Neural progenitor cell (in vitro differentiated cells): ENCODE results near the gene SCFD2. TPM values are rescaled to one million over a fixed set of nuclear protein-coding genes. Genes with fewer than 3 reads are reported as not detected.

ENCODE experiments used
- DNase-seq: peaks from one replicate; pipeline ENCODE4 v3.0.0-alpha.2; 2016; ENCODE audit warnings: low spot score
- H2AFZ ChIP-seq: fragments of 200-600 bp; sonication (generic); replicated peaks from 2 replicates; pipeline ENCODE4 v1.6.1; 2016; ENCODE audit warnings: antibody characterized with exemption
- H3F3A ChIP-seq: fragments of 200-600 bp; sonication (generic); 2 replicates; pipeline ENCODE4 v1.6.1; 2016; ENCODE audit warnings: antibody characterized with exemption, low read depth
- H3K27ac ChIP-seq: fragments of 200-600 bp; sonication (generic); 2 replicates; pipeline ENCODE4 v1.5.1; 2016; ENCODE audit warnings: mild to moderate bottlenecking
- H3K27me3 ChIP-seq: fragments of 200-600 bp; sonication (generic); 2 replicates; pipeline ENCODE4 v1.6.1; 2016; ENCODE audit warnings: mild to moderate bottlenecking, moderate library complexity
- H3K36me3 ChIP-seq: fragments of 200-600 bp; sonication (generic); 2 replicates; pipeline ENCODE4 v1.5.1; 2016
- H3K4me1 ChIP-seq: fragments of 200-600 bp; sonication (generic); 2 replicates; pipeline ENCODE4 v1.6.1; 2016; ENCODE audit warnings: mixed run types
- H3K4me2 ChIP-seq: fragments of 200-600 bp; sonication (generic); 2 replicates; pipeline ENCODE4 v1.6.1; 2016
- H3K4me3 ChIP-seq: fragments of 200-600 bp; sonication (generic); 2 replicates; pipeline ENCODE4 v1.5.1; 2016
- H3K79me2 ChIP-seq: fragments of 200-600 bp; sonication (generic); 2 replicates; pipeline ENCODE4 v1.6.1; 2016; ENCODE audit warnings: low read depth
- H3K9ac ChIP-seq: fragments of 200-600 bp; sonication (generic); 2 replicates; pipeline ENCODE4 v1.6.1; 2016
- H3K9me3 ChIP-seq: fragments of 200-600 bp; sonication (generic); 2 replicates; pipeline ENCODE4 v1.5.1; 2016; ENCODE audit warnings: low read depth
- H4K20me1 ChIP-seq: fragments of 200-600 bp; sonication (generic); 2 replicates; pipeline ENCODE4 v1.6.1; 2016; ENCODE audit warnings: low read depth
- H3K27ac Mint-ChIP-seq: 3 replicates; pipeline ENCODE4 v1.8.0; 2021; ENCODE audit warnings: mixed read lengths
- H3K27me3 Mint-ChIP-seq: 2 replicates; pipeline ENCODE4 v1.8.0; 2022; ENCODE audit warnings: low read depth, mild to moderate bottlenecking, inconsistent platforms, moderate library complexity, mixed read lengths; ENCODE audit not compliant: insufficient read depth
- H3K36me3 Mint-ChIP-seq: 3 replicates; pipeline ENCODE4 v1.8.0; 2021; ENCODE audit warnings: mixed read lengths
- H3K4me1 Mint-ChIP-seq: 3 replicates; pipeline ENCODE4 v1.8.0; 2021; ENCODE audit warnings: mixed read lengths
- H3K4me3 Mint-ChIP-seq: 3 replicates; pipeline ENCODE4 v1.8.0; 2021; ENCODE audit warnings: mild to moderate bottlenecking, moderate library complexity, mixed read lengths
- H3K9me3 Mint-ChIP-seq: 3 replicates; pipeline ENCODE4 v1.8.0; 2020; ENCODE audit warnings: mixed read lengths
- CTCF ChIP-seq: fragments of 200-600 bp; sonication (generic); IDR thresholded peaks from 2 replicates; pipeline ENCODE4 v1.5.1; 2017; ENCODE audit warnings: antibody characterized with exemption, mild to moderate bottlenecking
- EZH2 ChIP-seq: fragments of 200-600 bp; sonication (generic); IDR thresholded peaks from 2 replicates; pipeline ENCODE4 v1.6.1; 2017; ENCODE audit warnings: antibody characterized with exemption, mild to moderate bottlenecking, moderate library complexity
- EZH2phosphoT487 ChIP-seq: fragments of 200-600 bp; sonication (generic); IDR thresholded peaks from 2 replicates; pipeline ENCODE4 v1.6.1; 2017; ENCODE audit warnings: antibody characterized with exemption
- total RNA-seq: library from RNA; depleted of rRNA; stranded (reverse); fragments of >200 nt; gene quantifications from 2 replicates; pipeline ENCODE4 v1.2.3, GENCODE V29; 2015; ENCODE audit warnings: low replicate concordance

SCFD2 gene
- total RNA-seq, 1 donor from 2014 or later: 4.8 TPM

GRCh38 chr4:53043891-53044650, 321.8 kb downstream of the SCFD2 start:
- no peaks in the 10 kb centered on the region for H3K79me2 ChIP-seq
- TF ChIP-seq CTCF (no peak), EZH2phosphoT487 (no peak), EZH2 (no peak)
- Mint-ChIP-seq H3K9me3 (no peaks in the 10 kb centered on the region), H3K27me3 (no peaks in the 10 kb centered on the region), H3K36me3 (no peaks in the 10 kb centered on the region), H3K4me3 (no peak overlapping the region), H3K4me1 (peaks cover 11% of the 10 kb centered on the region), H3K27ac (no peak overlapping the region)
- no peaks in the 10 kb centered on the region for H3K36me3 ChIP-seq
- H3K27ac ChIP-seq: no peak overlapping the region
- H3K4me1 ChIP-seq: peaks cover 8% of the 10 kb centered on the region
- H3K9me3 ChIP-seq: no peaks in the 10 kb centered on the region
- H3K9ac ChIP-seq: no peak overlapping the region
- DNase-seq: no peak
- no peak overlapping the region for H3K4me3 ChIP-seq
- peak overlapping the region; percentile 89 for H2AFZ ChIP-seq
- H4K20me1 ChIP-seq: no peaks in the 10 kb centered on the region
- no peaks in the 10 kb centered on the region for H3K27me3 ChIP-seq
- no peaks in the 10 kb centered on the region for H3F3A ChIP-seq
- H3K4me2 ChIP-seq: no peak overlapping the region

GRCh38 chr4:53043055-53043454, 322.8 kb downstream of the SCFD2 start:
- Histone ChIP-seq H3K4me3 (no peak overlapping the region), H3K79me2 (no peaks in the 10 kb centered on the region), H4K20me1 (no peaks in the 10 kb centered on the region), H3K27ac (no peak overlapping the region), H3K27me3 (no peaks in the 10 kb centered on the region), H3K4me2 (no peak overlapping the region), H3K4me1 (peaks cover 8% of the 10 kb centered on the region), H3K9me3 (no peaks in the 10 kb centered on the region), H3K36me3 (no peaks in the 10 kb centered on the region), H3F3A (no peaks in the 10 kb centered on the region), H3K9ac (no peak overlapping the region), H2AFZ (no peak overlapping the region)
- TF ChIP-seq EZH2phosphoT487 (no peak), CTCF (no peak), EZH2 (no peak)
- H3K36me3 Mint-ChIP-seq: no peaks in the 10 kb centered on the region
- no peak overlapping the region for H3K27ac Mint-ChIP-seq
- H3K4me3 Mint-ChIP-seq: no peak overlapping the region
- H3K9me3 Mint-ChIP-seq: no peaks in the 10 kb centered on the region
- peaks cover 11% of the 10 kb centered on the region for H3K4me1 Mint-ChIP-seq
- no peaks in the 10 kb centered on the region for H3K27me3 Mint-ChIP-seq
- DNase-seq: no peak

- Histone ChIP-seq H3K79me2 (no peaks in the 10 kb centered on the region), H3K9ac (no peak overlapping the region), H3K9me3 (no peaks in the 10 kb centered on the region), H3K27me3 (no peaks in the 10 kb centered on the region), H3K4me3 (no peak overlapping the region), H4K20me1 (no peaks in the 10 kb centered on the region), H2AFZ (no peak overlapping the region), H3K36me3 (no peaks in the 10 kb centered on the region), H3F3A (no peaks in the 10 kb centered on the region), H3K27ac (no peak overlapping the region), H3K4me2 (no peak overlapping the region), H3K4me1 (peaks cover 8% of the 10 kb centered on the region)
- H3K36me3 Mint-ChIP-seq: no peaks in the 10 kb centered on the region
- peaks cover 2% of the 10 kb centered on the region for H3K9me3 Mint-ChIP-seq
- no peak for TF ChIP-seq EZH2
- TF ChIP-seq EZH2phosphoT487: no peak
- TF ChIP-seq CTCF: no peak
- no peak for DNase-seq
- no peaks in the 10 kb centered on the region for H3K27me3 Mint-ChIP-seq
- H3K27ac Mint-ChIP-seq: no peak overlapping the region
- H3K4me3 Mint-ChIP-seq: no peak overlapping the region
- H3K4me1 Mint-ChIP-seq: peaks cover 11% of the 10 kb centered on the region
Observed at GRCh38 chr4:53040851-53041250, 325.0 kb downstream of the SCFD2 start.
